ENCODE measurements around the gene TMEM255B. TPM values are rescaled to one million over a fixed set of nuclear protein-coding genes. Genes with fewer than 3 reads are reported as not detected.
"Not testable (repeated sequence)": the region's sequence is repeated elsewhere in the genome, so short reads cannot be mapped to it uniquely, and the experiment has no call there.

Gene TMEM255B
- total RNA-seq, 1 donor from 2014 or later: 1.5 TPM

- H3K27ac Mint-ChIP-seq: no peak overlapping the region
- H3K36me3 Mint-ChIP-seq (ENCODE audit: insufficient read depth): no peaks in the 10 kb centered on the region
- H3K27me3 Mint-ChIP-seq: peaks cover 2% of the 10 kb centered on the region
- H3K4me3 Mint-ChIP-seq (ENCODE audit: low read depth): no peak overlapping the region
- peak; percentile 34 for TF ChIP-seq CTCF (IDR thresholded peaks at IDR 0.05; ENCODE audit: unreplicated experiment)
- H3K4me1 Mint-ChIP-seq (ENCODE audit: low read depth): peaks cover 10% of the 10 kb centered on the region
- no peaks in the 10 kb centered on the region for H3K9me3 Mint-ChIP-seq (ENCODE audit: low read depth)
- DNase-seq (ENCODE audit: low spot score, unreplicated experiment): no peak
These were observed 17.0 kb upstream of the TMEM255B start for GRCh38 chr13:113742000-113742441.

GRCh38 chr13:113742445-113743120 lies 16.4 kb upstream of the TMEM255B start:
- Mint-ChIP-seq H3K4me1 (ENCODE audit: low read depth) (peaks cover 10% of the 10 kb centered on the region), H3K4me3 (ENCODE audit: low read depth) (no peak overlapping the region), H3K27ac (no peak overlapping the region), H3K36me3 (ENCODE audit: insufficient read depth) (no peaks in the 10 kb centered on the region), H3K9me3 (ENCODE audit: low read depth) (no peaks in the 10 kb centered on the region), H3K27me3 (peaks cover 2% of the 10 kb centered on the region)
- DNase-seq (ENCODE audit: low spot score, unreplicated experiment): no peak
- no peak for TF ChIP-seq CTCF (IDR thresholded peaks at IDR 0.05; ENCODE audit: unreplicated experiment)

GRCh38 chr13:113743366-113744195 lies 15.4 kb upstream of the TMEM255B start:
- Mint-ChIP-seq H3K4me3 (ENCODE audit: low read depth) (no peak overlapping the region), H3K4me1 (ENCODE audit: low read depth) (peaks cover 10% of the 10 kb centered on the region), H3K27me3 (peaks cover 2% of the 10 kb centered on the region), H3K27ac (no peak overlapping the region), H3K36me3 (ENCODE audit: insufficient read depth) (no peaks in the 10 kb centered on the region), H3K9me3 (ENCODE audit: low read depth) (no peaks in the 10 kb centered on the region)
- TF ChIP-seq CTCF (IDR thresholded peaks at IDR 0.05; ENCODE audit: unreplicated experiment): no peak
- DNase-seq (ENCODE audit: low spot score, unreplicated experiment): no peak

GRCh38 chr13:113744197-113745000 lies 14.6 kb upstream of the TMEM255B start:
- Mint-ChIP-seq H3K27ac (no peak overlapping the region), H3K27me3 (peaks cover 2% of the 10 kb centered on the region), H3K36me3 (ENCODE audit: insufficient read depth) (no peaks in the 10 kb centered on the region), H3K9me3 (ENCODE audit: low read depth) (no peaks in the 10 kb centered on the region), H3K4me1 (ENCODE audit: low read depth) (peaks cover 10% of the 10 kb centered on the region), H3K4me3 (ENCODE audit: low read depth) (no peak overlapping the region)
- no peak for DNase-seq (ENCODE audit: low spot score, unreplicated experiment)
- TF ChIP-seq CTCF (IDR thresholded peaks at IDR 0.05; ENCODE audit: unreplicated experiment): no peak

- no peak overlapping the region for H3K27ac Mint-ChIP-seq
- H3K36me3 Mint-ChIP-seq (ENCODE audit: insufficient read depth): no peaks in the 10 kb centered on the region
- H3K4me3 Mint-ChIP-seq (ENCODE audit: low read depth): no peak overlapping the region
These were observed 14.0 kb upstream of the TMEM255B start for GRCh38 chr13:113745059-113745458.

GRCh38 chr13:113745500-113746142 lies 13.4 kb upstream of the TMEM255B start:
- H3K27me3 Mint-ChIP-seq; DNase-seq (ENCODE audit: low spot score, unreplicated experiment); H3K9me3 Mint-ChIP-seq (ENCODE audit: low read depth); H3K27ac Mint-ChIP-seq; H3K36me3 Mint-ChIP-seq (ENCODE audit: insufficient read depth); H3K4me3 Mint-ChIP-seq (ENCODE audit: low read depth): not testable (repeated sequence)
- peaks cover 10% of the 10 kb centered on the region for H3K4me1 Mint-ChIP-seq (ENCODE audit: low read depth)

More at GRCh38 chr13:113745059-113745458, 14.0 kb upstream of the TMEM255B start:
- Mint-ChIP-seq H3K27me3 (peaks cover 2% of the 10 kb centered on the region), H3K9me3 (ENCODE audit: low read depth) (no peaks in the 10 kb centered on the region), H3K4me1 (ENCODE audit: low read depth) (peaks cover 10% of the 10 kb centered on the region)
- no peak for DNase-seq (ENCODE audit: low spot score, unreplicated experiment)
- no peak for TF ChIP-seq CTCF (IDR thresholded peaks at IDR 0.05; ENCODE audit: unreplicated experiment)
